H1 (cell line): ENCODE data around the gene SCYGR1. TPM values are rescaled to one million over a fixed set of nuclear protein-coding genes. Genes with fewer than 3 reads are reported as not detected.

Experiments used
- CTCF ChIA-PET: fragments of 300-600 bp; sonication (Branson Sonifier 250); formaldehyde crosslinking; loops from one replicate; lab custom pipeline; 2021; ENCODE audit not compliant: partially characterized antibody; lab: Charles Lee
- POLR2A ChIA-PET: fragments of 300-600 bp; sonication (Branson Sonifier 250); formaldehyde crosslinking; loops from one replicate; lab custom pipeline; 2021; ENCODE audit warnings: inconsistent platforms; ENCODE audit not compliant: partially characterized antibody; lab: Charles Lee
- DNase-seq, 2 experiments: peaks; one replicate each; pipeline versions ENCODE4 v3.0.0 to v3.0.0-alpha.2; 2010 to 2022; ENCODE audit warnings: low spot score in 2 of 2, low read depth in 1 of 2, mixed read lengths in 1 of 2
- FAIRE-seq: peaks from 2 replicates; lab custom pipeline; 2011; peaks lifted over from hg19 to GRCh38; lab: Jason Lieb, UNC
- H2AFZ ChIP-seq: 2 replicates; pipeline ENCODE4 v1.8.1; 2012; ENCODE audit warnings: low read length, inconsistent platforms
- H2AK5ac ChIP-seq: 2 replicates; pipeline ENCODE4 v1.6.1; 2013; ENCODE audit warnings: low read depth, low read length
- H2BK120ac ChIP-seq: replicated peaks from 2 replicates; pipeline ENCODE3; 2013; ENCODE audit warnings: low read depth, low read length, inconsistent platforms
- H2BK12ac ChIP-seq: 2 replicates; pipeline ENCODE4 v1.6.1; 2013; ENCODE audit warnings: low read depth, low read length
- H2BK15ac ChIP-seq: 2 replicates; pipeline ENCODE4 v1.6.1; 2013; ENCODE audit warnings: low read length
- H2BK20ac ChIP-seq: 2 replicates; pipeline ENCODE4 v1.6.1; 2013; ENCODE audit warnings: low read length
- H2BK5ac ChIP-seq: 2 replicates; pipeline ENCODE4 v1.6.1; 2013; ENCODE audit warnings: low read depth, low read length
- H3K14ac ChIP-seq: 2 replicates; pipeline ENCODE4 v1.6.1; 2013; ENCODE audit warnings: inconsistent platforms; ENCODE audit not compliant: insufficient read length
- H3K18ac ChIP-seq: 2 replicates; pipeline ENCODE4 v1.6.1; 2013; ENCODE audit warnings: low read length; ENCODE audit errors: extremely low read depth
- H3K23ac ChIP-seq: 2 replicates; pipeline ENCODE4 v1.6.1; 2013; ENCODE audit warnings: inconsistent platforms; ENCODE audit not compliant: insufficient read length
- H3K23me2 ChIP-seq: 2 replicates; pipeline ENCODE4 v1.6.1; 2013; ENCODE audit warnings: low read depth, low read length
- H3K27ac ChIP-seq: 2 replicates; pipeline ENCODE4 v1.6.1; 2011; ENCODE audit warnings: low read depth, low read length, inconsistent platforms
- H3K27me3 ChIP-seq, 4 experiments: replicated peaks in 1 of 4; 1 replicate in 1 of 4; 2 replicates in 3 of 4; pipeline versions ENCODE4 v1.6.1 to v1.8.1; 2011 to 2013; ENCODE audit warnings: low read length in 3 of 4, mild to moderate bottlenecking in 3 of 4, inconsistent platforms in 2 of 4, mixed read lengths in 2 of 4, moderate library complexity in 1 of 4; ENCODE audit not compliant: control insufficient read depth in 3 of 4, insufficient read depth in 3 of 4; ENCODE audit errors: extremely low read depth in 1 of 4
- H3K36me3 ChIP-seq, 4 experiments: 2 replicates each; pipeline versions ENCODE4 v1.6.1 to v1.8.1; 2011 to 2013; ENCODE audit warnings: mild to moderate bottlenecking in 4 of 4, low read length in 3 of 4, moderate library complexity in 2 of 4, control low read depth in 1 of 4, inconsistent platforms in 1 of 4; ENCODE audit not compliant: insufficient read depth in 4 of 4, control insufficient read depth in 2 of 4
- H3K4ac ChIP-seq: replicated peaks from 2 replicates; pipeline ENCODE3; 2013; ENCODE audit warnings: low read length, low read depth, mixed read lengths, inconsistent platforms; ENCODE audit not compliant: insufficient read length
- H3K4me1 ChIP-seq, 4 experiments: replicated peaks in 1 of 4; 1 replicate in 1 of 4; 2 replicates in 3 of 4; pipeline versions ENCODE4 v1.6.1 to v1.8.1; 2011 to 2013; ENCODE audit warnings: low read length in 3 of 4, inconsistent platforms in 2 of 4, mixed read lengths in 1 of 4; ENCODE audit not compliant: insufficient read depth in 4 of 4, control insufficient read depth in 3 of 4
- H3K4me2 ChIP-seq, 2 experiments: 2 replicates each; pipeline versions ENCODE4 v1.6.1 to v1.8.1; 2011 to 2013; ENCODE audit warnings: low read depth in 2 of 2, low read length in 2 of 2, control low read depth in 1 of 2, inconsistent platforms in 1 of 2, mild to moderate bottlenecking in 1 of 2; ENCODE audit not compliant: insufficient read depth in 1 of 2
- H3K4me3 ChIP-seq, 4 experiments: fragments of 200-600, 300-600 bp in 1 of 4; sonication (generic), shearing (Covaris generic), sonication (Bioruptor Twin) in 1 of 4; 2 replicates each; pipeline versions ENCODE4 v1.5.1 to v1.8.1; 2011 to 2016; ENCODE audit warnings: low read length in 4 of 4, low read depth in 3 of 4, control low read depth in 2 of 4, inconsistent platforms in 2 of 4, mild to moderate bottlenecking in 2 of 4, mixed read lengths in 1 of 4, moderate library complexity in 1 of 4; ENCODE audit not compliant: insufficient read depth in 2 of 4; ENCODE audit errors: extremely low read depth in 1 of 4
- H3K56ac ChIP-seq: replicated peaks from 2 replicates; pipeline ENCODE3; 2013; ENCODE audit warnings: low read depth, mild to moderate bottlenecking, mixed read lengths, low read length, inconsistent platforms; ENCODE audit not compliant: insufficient read length
- H3K79me1 ChIP-seq: 2 replicates; pipeline ENCODE4 v1.6.1; 2013; ENCODE audit warnings: low read depth, low read length, control low read depth
- H3K79me2 ChIP-seq, 2 experiments: 2 replicates each; pipeline versions ENCODE4 v1.6.1 to v1.8.1; 2012 to 2013; ENCODE audit warnings: low read length in 2 of 2, mild to moderate bottlenecking in 2 of 2, inconsistent platforms in 1 of 2; ENCODE audit not compliant: insufficient read depth in 2 of 2, control insufficient read depth in 1 of 2
- H3K9ac ChIP-seq, 4 experiments: replicated peaks in 1 of 4; 1 replicate in 1 of 4; 2 replicates in 3 of 4; pipeline versions ENCODE4 v1.6.1 to v1.8.1; 2011 to 2013; ENCODE audit warnings: low read depth in 3 of 4, low read length in 3 of 4, control low read depth in 2 of 4, mild to moderate bottlenecking in 2 of 4, moderate library complexity in 2 of 4, inconsistent platforms in 1 of 4; ENCODE audit errors: extremely low read depth in 1 of 4
- H3K9me3 ChIP-seq, 2 experiments: 2 replicates each; pipeline versions ENCODE4 v1.6.1 to v1.8.1; 2012 to 2013; ENCODE audit warnings: mild to moderate bottlenecking in 2 of 2, moderate library complexity in 2 of 2, control low read depth in 1 of 2, inconsistent platforms in 1 of 2, low read depth in 1 of 2, low read length in 1 of 2, mixed read lengths in 1 of 2; ENCODE audit not compliant: insufficient read depth in 2 of 2
- H4K20me1 ChIP-seq, 2 experiments: replicated peaks in 1 of 2; 2 replicates each; pipeline versions ENCODE3 to v1.8.1; 2011 to 2013; ENCODE audit warnings: inconsistent platforms in 2 of 2, low read length in 2 of 2, mild to moderate bottlenecking in 1 of 2; ENCODE audit not compliant: insufficient read depth in 2 of 2, control insufficient read depth in 1 of 2
- H4K5ac ChIP-seq: 2 replicates; pipeline ENCODE4 v1.6.1; 2013; ENCODE audit warnings: low read length, low read depth, mixed read lengths, inconsistent platforms; ENCODE audit not compliant: insufficient read length
- H4K8ac ChIP-seq: 2 replicates; pipeline ENCODE4 v1.8.0; 2013; ENCODE audit warnings: mild to moderate bottlenecking, moderate library complexity, low read length, inconsistent platforms; ENCODE audit not compliant: insufficient read depth; ENCODE audit errors: extremely low read depth
- H4K91ac ChIP-seq: replicated peaks from 2 replicates; pipeline ENCODE3; 2013; ENCODE audit warnings: low read length, mixed read lengths, inconsistent platforms; ENCODE audit not compliant: insufficient read length
- BACH1 ChIP-seq: IDR thresholded peaks from 2 replicates; pipeline ENCODE4 v1.6.1; 2012; ENCODE audit warnings: low read length, improper control_type of control experiment
- CEBPB ChIP-seq: IDR thresholded peaks from 2 replicates; pipeline ENCODE4 v1.6.1; 2012; ENCODE audit warnings: low read depth, low read length
- CHD1 ChIP-seq: IDR thresholded peaks from 2 replicates; pipeline ENCODE4 v1.6.1; 2012; ENCODE audit warnings: low read depth, low read length, improper control_type of control experiment
- CREB1 ChIP-seq: IDR thresholded peaks from 2 replicates; pipeline ENCODE4 v1.6.1; 2012; ENCODE audit warnings: inconsistent platforms
- EGR1 ChIP-seq: IDR thresholded peaks from 2 replicates; pipeline ENCODE4 v1.6.1; 2011; ENCODE audit warnings: low read depth, low read length, borderline replicate concordance
- KDM5A ChIP-seq: fragments of 200-600 bp; IDR thresholded peaks from 2 replicates; pipeline ENCODE4 v1.7.1; 2012; ENCODE audit warnings: mild to moderate bottlenecking, low read length, inconsistent platforms, mixed read lengths
- MAFK ChIP-seq: IDR thresholded peaks from 2 replicates; pipeline ENCODE4 v1.6.1; 2012; ENCODE audit warnings: low read depth, mild to moderate bottlenecking, improper control_type of control experiment, low read length
- NANOG ChIP-seq: IDR thresholded peaks from 2 replicates; pipeline ENCODE4 v1.6.1; 2011; ENCODE audit warnings: low read length, low read depth, mild to moderate bottlenecking, inconsistent platforms; ENCODE audit not compliant: insufficient read depth, poor library complexity, severe bottlenecking
- TCF12 ChIP-seq: IDR thresholded peaks from 2 replicates; pipeline ENCODE4 v1.6.1; 2011; ENCODE audit warnings: low read depth, mild to moderate bottlenecking, low read length
- WGBS, 2 experiments: shearing (Covaris generic) in 1 of 2; methylation state at CpG; one replicate each; pipeline versions ENCODE4 v1.1.6 to v1.1.7; 2013 to 2015; ENCODE audit warnings: low lambda C conversion rate in 2 of 2, mixed read lengths in 2 of 2, inconsistent platforms in 1 of 2, low coverage in 1 of 2, missing lambda C conversion rate in 1 of 2; ENCODE audit not compliant: insufficient replicate concordance in 2 of 2, insufficient coverage in 1 of 2, insufficient read length in 1 of 2; ENCODE audit errors: extremely low coverage in 1 of 2, missing lambda C conversion rate in 1 of 2; 5-methylcytosine and 5-hydroxymethylcytosine counted together
- polyA plus RNA-seq, 7 experiments: library from polyadenylated mRNA; depleted of rRNA in 3 of 7; stranded (reverse) in 5 of 7; unstranded in 2 of 7; fragments of >200 nt in 5 of 7; fragments of 200-250 nt in 2 of 7; gene quantifications; 1 replicate in 5 of 7; 2 replicates in 1 of 7; 4 replicates in 1 of 7; pipeline versions ENCODE4 v1.2.1 to v1.2.3, GENCODE V29; 2011 to 2013; ENCODE audit warnings: missing spikeins in 2 of 7, mixed read lengths in 2 of 7
- total RNA-seq: library from RNA; stranded (reverse); fragmentation: NEBNext Ultra II Directional; extraction: Animal tissue kit (Norgen Biotek cat#: 25700); gene quantifications from 2 replicates; pipeline ENCODE4 v1.2.1, GENCODE V29; 2021
- TF ChIP-seq, protein P1 (sequence below), 3 experiments: IDR thresholded peaks; 1 replicate in 2 of 3; 2 replicates in 1 of 3; pipeline versions ENCODE4 v1.5.1 to v1.6.1; 2011; ENCODE audit warnings: low read length in 3 of 3, mild to moderate bottlenecking in 3 of 3, inconsistent platforms in 2 of 3, low read depth in 1 of 3, moderate library complexity in 1 of 3; ENCODE audit not compliant: insufficient read depth in 1 of 3; ENCODE audit errors: control extremely low read depth in 1 of 3
- TF ChIP-seq, protein P2 (sequence below): IDR thresholded peaks from 2 replicates; pipeline ENCODE4 v1.6.1; 2012; ENCODE audit warnings: low read length, inconsistent platforms

Gene SCYGR1
- total and polyA plus RNA-seq, 2 of the 8 experiments (the other 6 are each of a cell fraction or from before 2014, with no cell fraction given): not detected

DNA sequence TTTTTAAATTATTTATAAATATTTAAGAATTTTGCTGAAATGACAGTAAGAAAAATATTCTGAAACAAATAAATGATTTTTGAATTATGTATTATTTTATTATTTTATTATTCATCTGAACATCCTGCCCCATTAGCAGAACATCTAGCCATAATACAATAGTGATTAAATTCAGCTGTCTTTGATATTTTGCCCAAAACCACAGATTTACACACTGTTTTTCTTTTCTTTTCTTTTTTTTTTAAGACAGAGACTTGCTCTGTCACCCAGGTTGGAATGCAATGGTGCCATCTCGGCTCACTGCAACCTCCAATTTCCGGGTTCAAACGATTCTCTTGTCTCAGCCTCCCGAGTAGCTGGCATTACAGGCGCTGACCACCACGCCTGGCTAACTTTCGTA is 1.9 kb upstream of the SCYGR1 start:
- no peak overlapping the region for H2AK5ac ChIP-seq
- ChIA-PET POLR2A (no interaction called here), CTCF (interaction anchor here (1.0 to 5.0 kb wide), 3 partner anchors 10 to 376 kb away, joined by 3 to 66 read pairs (median 3); partner anchors contain the start of gene TM4SF20)
- no peaks in the 10 kb centered on the region for H3K36me3 ChIP-seq
- H2BK120ac ChIP-seq: no peak overlapping the region
- no peak overlapping the region for H4K8ac ChIP-seq
- no peak overlapping the region for H3K27ac ChIP-seq
- H3K4me2 ChIP-seq: no peak overlapping the region
- no peak overlapping the region for H3K14ac ChIP-seq
- no peaks in the 10 kb centered on the region; a peak in 1 of 7 replicates for H3K4me1 ChIP-seq
- no peak overlapping the region for H3K9ac ChIP-seq
- H4K5ac ChIP-seq: no peak overlapping the region
- no peak overlapping the region for H2AFZ ChIP-seq
- H2BK12ac ChIP-seq: no peak overlapping the region
- no peaks in the 10 kb centered on the region for H3K79me2 ChIP-seq
- FAIRE-seq: no peak
- no peak overlapping the region for H2BK5ac ChIP-seq
- no peak overlapping the region for H2BK15ac ChIP-seq
- no peak overlapping the region for H3K56ac ChIP-seq
- no peak overlapping the region for H2BK20ac ChIP-seq
- 98% methylated on average over 7 of the region's 7 CpGs; no CpG with 5 or more reads in 1 of the 2 experiments for WGBS, 2 experiments
- H3K9me3 ChIP-seq: no peaks in the 10 kb centered on the region
- no peak for DNase-seq
- H3K18ac ChIP-seq: no peak overlapping the region
- H3K27me3 ChIP-seq: no peaks in the 10 kb centered on the region
- no peaks in the 10 kb centered on the region; the same call in 1 of the 2 replicates for H3K23me2 ChIP-seq
- H3K79me1 ChIP-seq: no peaks in the 10 kb centered on the region
- H4K20me1 ChIP-seq: no peaks in the 10 kb centered on the region
- H3K4me3 ChIP-seq: no peak overlapping the region
- no peak overlapping the region for H3K4ac ChIP-seq
- no peak overlapping the region for H4K91ac ChIP-seq
- no peak overlapping the region for H3K23ac ChIP-seq
- TF ChIP-seq, protein P1, sequence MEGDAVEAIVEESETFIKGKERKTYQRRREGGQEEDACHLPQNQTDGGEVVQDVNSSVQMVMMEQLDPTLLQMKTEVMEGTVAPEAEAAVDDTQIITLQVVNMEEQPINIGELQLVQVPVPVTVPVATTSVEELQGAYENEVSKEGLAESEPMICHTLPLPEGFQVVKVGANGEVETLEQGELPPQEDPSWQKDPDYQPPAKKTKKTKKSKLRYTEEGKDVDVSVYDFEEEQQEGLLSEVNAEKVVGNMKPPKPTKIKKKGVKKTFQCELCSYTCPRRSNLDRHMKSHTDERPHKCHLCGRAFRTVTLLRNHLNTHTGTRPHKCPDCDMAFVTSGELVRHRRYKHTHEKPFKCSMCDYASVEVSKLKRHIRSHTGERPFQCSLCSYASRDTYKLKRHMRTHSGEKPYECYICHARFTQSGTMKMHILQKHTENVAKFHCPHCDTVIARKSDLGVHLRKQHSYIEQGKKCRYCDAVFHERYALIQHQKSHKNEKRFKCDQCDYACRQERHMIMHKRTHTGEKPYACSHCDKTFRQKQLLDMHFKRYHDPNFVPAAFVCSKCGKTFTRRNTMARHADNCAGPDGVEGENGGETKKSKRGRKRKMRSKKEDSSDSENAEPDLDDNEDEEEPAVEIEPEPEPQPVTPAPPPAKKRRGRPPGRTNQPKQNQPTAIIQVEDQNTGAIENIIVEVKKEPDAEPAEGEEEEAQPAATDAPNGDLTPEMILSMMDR (IDR thresholded peaks at IDR 0.05; ENCODE audit: control extremely low read depth in 1 of 3, insufficient read depth in 1 of 3, low read depth in 1 of 3, low read length in 3 of 3): no peak
- TF ChIP-seq MAFK: no peak
- no peak for TF ChIP-seq CHD1
- no peak for TF ChIP-seq TCF12
- TF ChIP-seq, protein P2, sequence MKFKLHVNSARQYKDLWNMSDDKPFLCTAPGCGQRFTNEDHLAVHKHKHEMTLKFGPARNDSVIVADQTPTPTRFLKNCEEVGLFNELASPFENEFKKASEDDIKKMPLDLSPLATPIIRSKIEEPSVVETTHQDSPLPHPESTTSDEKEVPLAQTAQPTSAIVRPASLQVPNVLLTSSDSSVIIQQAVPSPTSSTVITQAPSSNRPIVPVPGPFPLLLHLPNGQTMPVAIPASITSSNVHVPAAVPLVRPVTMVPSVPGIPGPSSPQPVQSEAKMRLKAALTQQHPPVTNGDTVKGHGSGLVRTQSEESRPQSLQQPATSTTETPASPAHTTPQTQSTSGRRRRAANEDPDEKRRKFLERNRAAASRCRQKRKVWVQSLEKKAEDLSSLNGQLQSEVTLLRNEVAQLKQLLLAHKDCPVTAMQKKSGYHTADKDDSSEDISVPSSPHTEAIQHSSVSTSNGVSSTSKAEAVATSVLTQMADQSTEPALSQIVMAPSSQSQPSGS: no peak
- TF ChIP-seq BACH1: no peak
- no peak for TF ChIP-seq CEBPB
- TF ChIP-seq KDM5A: no peak
- TF ChIP-seq EGR1: no peak
- no peak for TF ChIP-seq NANOG
- TF ChIP-seq CREB1: no peak
